HG03039 (cell line): Measurements from ENCODE around the gene RCVRN.
"Not testable (repeated sequence)": the region's sequence is repeated elsewhere in the genome, so short reads cannot be mapped to it uniquely, and the experiment has no call there.

ENCODE experiments used
- ATAC-seq: cut with Tn5 transposase; IDR thresholded peaks from one replicate; pipeline ENCODE4 v1.9.1; 2021; ENCODE audit warnings: mild to moderate bottlenecking, moderate library complexity; ENCODE audit not compliant: unreplicated experiment

Gene RCVRN

GRCh38 chr17:9922012-9922848, 17.2 kb upstream of the RCVRN start:
- no peak for ATAC-seq

- not testable (repeated sequence) for ATAC-seq
Measured at GRCh38 chr17:9921216-9921615, 16.1 kb upstream of the RCVRN start.

- ATAC-seq = no peak
Measured at GRCh38 chr17:9918804-9919352, 13.8 kb upstream of the RCVRN start.

GRCh38 chr17:9918352-9918751, 13.3 kb upstream of the RCVRN start:
- ATAC-seq = no peak

GRCh38 chr17:9917801-9918200, 12.7 kb upstream of the RCVRN start:
- no peak for ATAC-seq

- no peak for ATAC-seq
Measured at GRCh38 chr17:9917131-9917530, 12.1 kb upstream of the RCVRN start.

- ATAC-seq = no peak
Measured at GRCh38 chr17:9916108-9916507, 11.0 kb upstream of the RCVRN start.

GRCh38 chr17:9913476-9913875, 8.4 kb upstream of the RCVRN start:
- ATAC-seq = no peak

GRCh38 chr17:9912121-9913099, 7.3 kb upstream of the RCVRN start:
- ATAC-seq = no peak

GRCh38 chr17:9911089-9911488, 6.0 kb upstream of the RCVRN start:
- ATAC-seq = no peak

- no peak for ATAC-seq
Measured at GRCh38 chr17:9908649-9909042, 3.6 kb upstream of the RCVRN start.

- ATAC-seq = no peak
Measured at GRCh38 chr17:9907883-9908648, 3.0 kb upstream of the RCVRN start.

- ATAC-seq = no peak
Measured at GRCh38 chr17:9907131-9907530, 2.1 kb upstream of the RCVRN start.

- no peak for ATAC-seq
Measured at GRCh38 chr17:9906616-9907015, 1.5 kb upstream of the RCVRN start.

- ATAC-seq = no peak
Measured at GRCh38 chr17:9905902-9906301, 831 bp upstream of the RCVRN start.

- ATAC-seq = no peak
Measured at GRCh38 chr17:9904277-9905077, 594 bp downstream of the RCVRN start.

- no peak for ATAC-seq
Measured at GRCh38 chr17:9902120-9902519, 3.0 kb downstream of the RCVRN start.

- ATAC-seq = no peak
Measured at GRCh38 chr17:9900784-9901183, 4.3 kb downstream of the RCVRN start.

- no peak for ATAC-seq
Measured at GRCh38 chr17:9900044-9900594, 5.0 kb downstream of the RCVRN start.
